Jurkat, Clone E6-1 (cell line): Measurements from ENCODE around the gene FAF1.

ENCODE experiments used
- DNase-seq: peaks from one replicate; pipeline ENCODE4 v3.0.0-alpha.2; 2011; ENCODE audit warnings: low read depth, low spot score
- H3K4me3 ChIP-seq: 2 replicates; pipeline ENCODE4 v1.5.1; 2011; ENCODE audit warnings: mild to moderate bottlenecking, low read length, control low read depth, moderate library complexity

Gene FAF1

DNA sequence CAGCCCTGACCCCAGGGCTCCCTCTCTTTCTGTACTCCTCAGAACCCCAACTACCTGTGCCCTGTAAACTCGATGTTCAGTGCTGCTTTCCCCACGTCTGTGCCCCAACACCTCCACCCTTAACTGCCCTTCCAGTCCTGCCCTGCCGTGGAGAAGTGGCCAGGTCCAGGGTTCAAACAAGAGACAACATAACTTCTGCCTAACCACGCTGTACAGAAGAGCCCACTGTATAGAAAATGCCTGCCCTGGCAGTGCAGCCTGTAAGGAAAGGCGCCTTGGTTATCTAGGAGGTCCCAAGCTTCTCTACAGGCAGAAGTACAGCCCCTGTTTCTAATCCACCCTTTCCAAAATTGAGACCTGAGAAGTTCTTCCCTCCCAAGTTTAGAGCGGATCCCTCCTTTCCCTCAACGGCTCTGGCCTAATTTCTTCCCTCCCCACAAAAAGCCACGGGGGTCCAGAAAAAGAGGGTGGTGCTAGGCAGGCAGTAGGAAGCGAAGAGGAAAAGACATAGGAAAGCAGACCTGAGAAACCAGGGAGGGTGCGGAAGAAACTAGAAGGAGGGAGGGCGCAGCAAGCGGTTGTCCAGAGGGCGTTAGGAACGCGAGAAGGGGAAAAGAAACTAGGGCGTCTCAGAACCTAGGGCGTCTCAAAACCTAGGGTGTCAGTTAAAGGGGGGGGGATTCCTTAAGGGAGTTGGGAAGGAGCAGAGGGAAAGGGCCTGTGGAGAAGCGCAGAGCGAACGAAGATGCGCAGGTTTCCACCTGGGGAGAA lies 540.0 kb downstream of the FAF1 start:
- no peak overlapping the region for H3K4me3 ChIP-seq
- no peak for DNase-seq

DNA sequence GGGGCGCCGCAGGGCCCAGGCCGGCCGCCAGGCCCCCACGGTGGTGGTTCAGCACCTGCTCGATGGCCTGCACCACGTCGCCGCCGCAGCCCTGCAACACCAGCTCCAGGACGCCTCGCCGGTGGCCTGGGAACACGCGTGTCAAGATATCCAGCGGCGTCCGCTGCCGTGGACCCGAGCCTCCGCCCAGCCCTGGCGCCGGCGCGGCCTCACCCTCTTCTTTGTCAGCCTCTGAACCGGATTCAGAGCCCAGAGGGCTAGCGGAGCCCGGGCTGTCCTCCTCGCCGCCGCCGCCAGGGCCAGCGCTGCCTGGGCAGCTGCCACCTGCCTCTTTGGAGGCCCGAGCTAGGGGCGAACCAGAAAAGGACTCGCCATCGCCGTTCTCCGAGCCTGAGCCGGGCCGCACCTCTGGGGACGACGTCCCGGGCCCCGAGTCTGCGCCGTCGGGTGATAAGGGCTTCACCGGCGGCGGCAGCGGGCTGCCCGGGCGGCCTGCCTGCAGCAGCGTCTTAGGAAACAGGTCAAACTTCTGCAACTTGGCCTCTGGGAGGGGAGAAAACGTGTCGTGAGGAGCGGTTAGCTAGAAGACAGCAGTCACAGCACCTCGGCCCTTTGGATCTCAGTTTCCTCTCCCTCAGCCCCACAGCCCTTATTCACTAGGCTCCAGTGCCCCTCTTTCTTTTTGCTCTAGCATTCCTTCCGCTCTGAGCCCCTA lies 540.7 kb downstream of the FAF1 start:
- no peak for DNase-seq
- H3K4me3 ChIP-seq = no peak overlapping the region

DNA sequence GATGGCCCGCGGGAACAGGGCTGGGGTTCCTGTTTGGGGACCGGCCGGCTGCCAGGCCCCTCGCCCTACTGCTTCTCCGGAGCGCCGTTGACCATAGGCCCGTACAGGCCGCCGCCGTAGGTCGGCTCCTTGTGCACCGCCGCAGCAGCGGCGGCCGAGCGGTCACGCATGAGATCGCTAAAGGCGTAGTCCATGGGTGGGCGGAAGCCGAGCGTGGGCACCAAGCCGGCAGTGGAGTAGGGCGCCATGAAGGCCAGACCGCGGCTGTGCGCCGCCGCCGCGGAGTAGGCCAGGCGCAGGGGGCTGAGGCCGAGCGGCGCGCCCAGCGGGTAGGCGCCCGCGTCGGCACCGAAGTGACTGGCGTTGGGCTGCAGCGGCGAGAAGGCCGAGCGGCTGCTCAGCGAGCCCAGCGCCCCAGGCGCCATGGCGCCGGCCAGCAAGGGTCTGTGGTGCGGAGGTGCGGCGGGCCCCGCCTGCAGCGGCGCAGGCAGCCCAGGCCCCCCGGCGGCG lies 541.4 kb downstream of the FAF1 start:
- DNase-seq = no peak
- no peak overlapping the region for H3K4me3 ChIP-seq

DNA sequence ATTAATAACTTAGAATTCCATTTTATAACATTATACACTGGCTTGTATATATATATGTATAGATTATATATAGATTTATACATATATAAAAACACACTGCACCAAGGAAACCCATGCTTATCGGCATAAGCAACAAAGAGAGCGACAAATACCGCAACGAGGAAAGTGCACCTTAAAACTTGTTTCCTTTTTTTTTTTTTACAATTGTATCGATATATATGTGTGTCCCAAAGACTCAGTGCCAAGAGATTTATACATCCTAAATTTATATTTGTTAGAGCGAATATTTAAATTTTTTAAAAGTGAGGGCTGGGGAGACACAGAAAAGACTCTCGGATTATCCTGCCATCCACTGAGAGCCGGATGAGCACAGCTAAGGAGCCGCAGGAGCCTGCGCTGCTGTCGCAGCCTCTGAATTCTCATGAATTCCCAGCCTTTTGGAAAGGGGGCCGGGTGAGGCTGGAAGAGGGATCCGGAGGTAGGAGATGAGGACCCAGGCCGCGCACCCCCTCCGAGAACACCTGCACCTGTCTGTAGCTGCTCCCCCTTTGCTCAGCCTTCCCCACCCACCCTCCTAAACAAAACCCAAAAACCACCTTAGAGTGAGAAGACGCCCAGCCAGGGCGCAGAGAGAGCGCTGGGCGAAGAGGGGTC lies 542.0 kb downstream of the FAF1 start:
- no peak overlapping the region for H3K4me3 ChIP-seq
- no peak for DNase-seq

DNA sequence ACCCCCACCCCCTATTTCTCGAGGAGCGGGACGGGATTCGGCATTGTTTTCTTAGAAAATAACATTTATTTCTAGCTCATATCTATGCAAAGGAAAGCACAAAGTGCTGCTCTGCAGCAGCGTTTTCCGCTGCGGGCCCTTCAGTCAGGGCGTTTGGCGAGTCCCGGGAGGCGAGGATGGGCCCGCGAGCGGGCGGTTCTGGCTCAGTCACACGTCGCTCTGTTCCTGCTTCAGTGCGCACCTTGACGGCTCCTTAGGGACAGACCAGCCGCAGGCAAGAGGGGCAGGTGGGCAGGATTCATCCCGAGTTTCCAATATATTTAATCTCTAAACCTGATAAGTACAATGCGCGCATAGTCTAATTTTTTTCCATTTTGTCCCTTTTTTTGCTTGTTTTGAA lies 542.6 kb downstream of the FAF1 start:
- DNase-seq = no peak
- no peak overlapping the region for H3K4me3 ChIP-seq

DNA sequence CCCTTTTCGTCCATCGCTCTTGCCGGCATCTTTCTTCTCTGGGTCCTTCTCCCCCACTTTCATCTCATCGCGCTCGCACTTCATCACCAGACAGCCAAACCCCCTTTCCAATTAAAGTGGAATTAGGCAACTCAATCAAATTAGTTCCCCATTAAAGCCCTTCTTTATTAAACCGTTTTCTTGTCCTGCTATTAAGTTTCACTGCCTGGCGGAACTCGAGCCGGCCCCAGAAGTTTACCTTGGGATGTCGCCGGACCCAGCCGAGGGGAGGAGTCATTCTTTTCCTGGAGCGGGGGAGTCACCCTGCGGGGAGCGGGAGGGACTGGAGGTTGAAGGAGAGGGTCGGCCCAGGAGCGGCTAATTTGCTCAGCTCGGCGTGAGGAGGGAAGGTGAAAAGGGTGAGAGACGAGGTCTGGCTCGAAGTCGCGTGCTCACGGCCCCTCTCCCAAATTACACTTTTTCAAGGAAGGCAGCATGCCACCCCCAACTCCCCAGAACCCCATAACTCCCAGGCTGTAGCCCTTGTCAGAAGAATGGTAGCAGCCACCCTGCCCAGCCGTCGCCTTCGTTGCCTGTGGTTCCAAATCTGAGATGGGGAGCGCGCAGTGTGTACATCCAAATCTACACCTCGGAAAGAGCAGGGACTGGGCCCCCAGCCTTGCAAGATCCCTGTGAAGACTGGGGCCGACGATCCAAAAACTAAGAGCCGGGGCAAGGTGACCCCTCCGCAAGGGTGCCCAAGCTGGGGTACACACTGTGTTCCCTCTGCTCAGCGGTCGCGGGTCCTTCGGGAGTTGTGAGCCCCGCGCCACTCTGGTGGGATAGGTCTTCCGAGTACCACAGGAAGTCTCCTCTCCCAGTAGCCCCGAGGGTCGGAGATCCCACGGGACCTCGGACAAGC lies 543.3 kb downstream of the FAF1 start:
- H3K4me3 ChIP-seq = no peak overlapping the region
- no peak for DNase-seq

DNA sequence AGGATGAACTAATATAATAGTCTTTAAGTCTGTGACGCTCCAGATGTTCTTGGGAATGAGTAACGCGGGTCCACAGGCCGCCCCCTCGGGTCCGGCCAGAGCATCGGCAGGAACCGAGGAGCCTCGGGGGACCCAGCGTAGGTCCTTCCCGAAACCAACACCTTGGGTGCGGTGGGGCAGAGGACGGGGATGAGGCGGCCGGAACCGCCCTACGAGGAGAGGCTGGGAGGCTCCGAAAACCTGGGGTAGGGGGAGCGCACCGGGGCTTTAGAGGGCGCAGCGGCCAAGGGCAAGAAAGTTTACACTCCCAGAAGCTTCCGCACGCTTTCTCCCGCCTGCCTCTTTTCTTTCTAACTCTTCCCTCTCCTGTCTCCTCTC lies 543.9 kb downstream of the FAF1 start:
- no peak overlapping the region for H3K4me3 ChIP-seq
- no peak for DNase-seq

DNA sequence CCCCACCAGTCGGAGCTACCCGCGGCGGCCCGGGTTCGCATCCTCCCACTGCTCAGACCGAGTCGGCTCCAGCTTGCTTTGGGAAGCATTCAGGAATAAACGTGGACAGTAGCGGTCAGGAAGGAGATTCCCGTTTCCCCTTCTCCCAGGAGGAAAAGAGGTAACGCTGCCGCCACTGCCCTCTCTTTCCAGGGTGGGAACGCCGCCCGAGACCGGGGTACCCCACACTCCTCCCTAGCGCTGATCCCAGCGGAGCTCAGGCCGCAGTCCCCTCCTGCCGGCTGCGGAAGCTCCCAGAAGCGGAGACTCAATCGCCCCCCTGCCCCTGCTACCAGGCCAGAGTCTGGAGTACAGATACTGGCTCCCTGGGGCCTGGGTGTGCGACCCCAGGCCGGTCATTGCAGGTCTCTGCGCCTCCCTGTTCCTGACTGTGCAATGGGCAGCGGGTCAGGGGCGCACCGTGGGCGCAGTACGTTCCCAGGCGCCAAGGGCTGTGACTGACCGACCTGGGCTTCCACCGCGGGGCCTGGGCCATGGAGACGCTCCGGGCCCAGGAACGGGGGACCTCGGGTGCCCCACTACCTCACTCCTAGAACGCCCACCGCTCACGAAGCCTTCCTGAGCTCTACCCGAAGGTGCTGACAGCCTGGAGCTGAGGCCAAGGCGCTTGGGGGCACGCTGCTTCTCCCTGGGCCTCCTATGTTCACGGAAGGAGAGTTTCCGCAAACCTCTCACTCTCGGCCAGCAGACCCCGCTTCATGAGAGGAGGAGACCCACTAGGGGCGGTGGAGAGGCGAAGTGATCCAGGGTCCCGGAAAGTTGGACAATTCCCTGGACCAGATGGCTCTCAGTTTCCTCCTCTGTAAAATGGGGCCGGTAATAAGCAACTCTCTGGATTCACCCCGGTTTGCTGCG lies 544.6 kb downstream of the FAF1 start:
- DNase-seq = no peak
- no peak overlapping the region for H3K4me3 ChIP-seq

DNA sequence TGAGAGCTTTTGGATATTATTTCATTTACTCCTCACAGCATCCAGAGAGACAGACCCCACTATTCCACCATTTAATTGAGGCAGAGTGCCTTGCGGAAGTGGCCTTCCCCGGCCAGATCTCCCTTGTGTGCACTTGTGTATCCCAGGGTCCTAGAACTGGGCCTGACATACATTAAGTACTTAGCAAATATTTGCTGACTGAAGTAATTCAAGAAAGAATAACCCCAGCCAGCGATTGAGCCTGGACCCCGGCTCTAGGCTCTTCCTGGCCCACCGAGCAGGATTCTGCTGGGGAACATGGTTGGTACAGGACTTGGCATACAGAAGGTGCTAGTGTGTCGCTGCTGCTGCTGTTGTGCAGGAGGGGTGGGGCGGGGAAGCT lies 545.2 kb downstream of the FAF1 start:
- no peak overlapping the region for H3K4me3 ChIP-seq
- no peak for DNase-seq

DNA sequence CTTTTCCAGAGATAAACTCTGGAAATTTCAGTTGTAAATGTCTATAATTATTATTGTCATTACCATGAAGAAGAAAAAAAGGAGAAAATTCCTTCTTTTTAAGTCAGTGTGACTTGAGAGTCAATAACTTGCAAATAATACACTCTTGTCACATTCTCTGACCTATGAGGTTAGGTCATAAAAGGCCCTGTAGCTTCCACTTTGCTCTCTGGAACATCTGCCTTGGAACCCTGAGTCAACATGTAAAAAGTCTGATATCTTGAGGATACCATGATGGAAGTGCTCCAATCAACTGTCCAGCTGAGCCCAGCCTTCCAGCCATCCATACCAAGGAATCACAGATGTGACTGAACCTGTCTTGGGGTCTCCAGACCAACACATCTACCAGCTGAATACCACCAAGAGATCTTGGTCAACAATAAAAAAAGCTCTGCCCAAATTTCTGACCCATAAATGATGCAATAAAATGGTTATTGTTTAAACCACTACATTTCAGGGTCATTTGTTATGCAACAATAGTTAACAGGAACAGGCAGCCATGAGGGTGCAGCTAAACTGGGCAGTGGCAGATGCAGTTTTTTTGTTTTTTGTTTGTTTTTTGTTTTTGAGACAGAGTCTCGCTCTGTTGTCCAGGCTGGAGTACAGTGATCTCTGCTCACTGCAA lies 547.1 kb downstream of the FAF1 start:
- no peak overlapping the region for H3K4me3 ChIP-seq
- DNase-seq = no peak

DNA sequence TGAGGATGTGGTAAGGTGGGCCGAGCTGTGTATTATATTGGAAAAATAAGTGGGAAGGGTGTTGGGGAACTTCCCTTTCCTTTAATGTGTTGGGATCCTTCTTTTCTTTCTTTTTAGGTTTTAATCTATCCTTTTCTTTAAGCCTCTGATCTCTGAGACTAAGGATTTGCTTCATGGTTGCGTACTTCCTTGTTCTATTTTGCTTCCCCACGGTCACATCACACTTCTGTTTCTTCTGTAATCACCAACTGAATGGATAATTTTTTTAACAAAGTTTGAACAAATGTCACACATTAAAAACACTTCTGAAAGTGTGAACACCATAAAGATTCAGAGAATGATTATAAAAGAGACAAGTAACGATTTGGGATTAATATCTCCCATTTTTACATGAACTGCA lies 554.3 kb downstream of the FAF1 start:
- no peak overlapping the region for H3K4me3 ChIP-seq
- DNase-seq = no peak

DNA sequence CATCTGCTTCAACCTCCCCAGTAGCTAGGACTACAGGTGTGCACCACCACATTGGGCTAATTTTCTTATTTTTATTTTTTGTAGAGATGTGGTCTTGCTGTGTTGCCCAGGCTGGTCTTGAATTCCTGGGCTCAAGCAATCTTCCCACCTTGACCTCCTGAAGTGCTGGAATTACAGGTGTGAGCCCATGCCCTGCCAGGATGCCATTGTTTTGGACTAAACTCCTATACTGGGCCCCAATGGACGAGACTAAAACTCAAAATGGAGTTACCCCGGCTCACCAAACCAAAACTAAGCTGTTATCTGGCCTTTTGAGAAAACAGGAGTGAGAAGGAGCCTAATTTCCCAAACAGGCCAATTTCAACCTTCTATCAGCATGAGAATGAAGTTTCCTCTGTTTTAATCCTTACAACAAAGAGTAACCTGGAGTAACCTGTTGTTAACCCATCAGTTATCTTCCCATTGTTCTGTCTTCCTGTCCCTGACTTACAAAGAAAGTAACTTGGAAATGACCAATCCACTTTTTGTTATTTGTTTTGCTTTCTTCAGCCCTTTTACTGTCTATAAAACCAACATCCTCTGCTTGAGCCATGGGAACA lies 566.4 kb downstream of the FAF1 start:
- no peak overlapping the region for H3K4me3 ChIP-seq
- no peak for DNase-seq
